ENCODE results near the gene LDAH. TPM values are rescaled to one million over a fixed set of nuclear protein-coding genes. Genes with fewer than 3 reads are reported as not detected.

LDAH gene
- total and polyA plus RNA-seq, 4 donors = 5.0 to 30.8 (median 11.5) TPM

DNA sequence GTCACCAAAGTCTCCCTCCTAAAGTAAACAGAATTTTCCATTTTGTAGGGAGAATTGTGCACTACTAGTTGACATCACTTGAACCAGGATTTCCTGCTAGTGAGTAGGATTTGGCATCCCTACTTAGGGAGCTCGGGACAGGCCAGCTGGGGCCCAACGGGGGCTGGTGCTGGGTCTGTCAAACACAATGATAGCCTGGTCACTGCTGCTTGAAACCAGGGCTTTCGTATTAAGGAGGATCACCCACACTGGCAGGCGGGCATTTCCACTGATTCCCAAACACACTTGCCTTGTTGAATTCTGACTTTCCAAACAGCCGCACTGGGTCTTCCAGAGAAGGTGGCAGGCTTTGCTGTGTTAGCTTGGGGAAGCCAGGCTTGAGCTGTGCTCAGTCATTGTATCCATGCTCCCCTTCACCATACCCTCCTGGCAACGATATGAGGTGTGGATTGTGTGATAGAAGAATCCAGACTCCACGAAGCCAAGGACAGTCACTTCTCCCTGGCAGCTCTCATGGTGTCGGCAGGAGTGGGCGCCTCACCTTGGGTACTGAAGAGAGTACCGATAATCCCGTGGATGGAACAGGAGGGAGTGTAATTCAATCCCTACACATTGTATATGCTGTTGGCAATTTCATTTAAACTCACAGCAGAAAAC, 148.5 kb downstream of the LDAH start:
- no peak for ATAC-seq (ENCODE audit: insufficient read depth, low FRiP score)
- 74 to 86% methylated on average over 11 of the region's 11 CpGs for WGBS, 2 donors
- Histone ChIP-seq H3K27me3 (ENCODE audit: control insufficient read depth in 3 of 3, insufficient read depth in 3 of 3, low read length in 2 of 3) (peaks cover 0 to 51% (median 48%) of the 10 kb centered on the region in 3 donors), H3K9me3 (ENCODE audit: control insufficient read depth in 4 of 4, insufficient read depth in 3 of 4, low read length in 3 of 4) (peaks cover 0 to 2% (median 0%) of the 10 kb centered on the region in 4 donors), H3K27ac (ENCODE audit: low read depth in 1 of 2, low read length in 1 of 2) (no peak overlapping the region), H3K4me3 (no peak overlapping the region), H3K36me3 (ENCODE audit: control insufficient read depth in 4 of 4, insufficient read depth in 4 of 4, low read length in 4 of 4) (peaks cover 0 to 3% (median under 1%) of the 10 kb centered on the region in 4 donors), H3K4me1 (ENCODE audit: control insufficient read depth in 5 of 5, insufficient read depth in 5 of 5, low read length in 5 of 5) (peaks cover 0 to 15% (median 0%) of the 10 kb centered on the region in 5 donors), H3K9ac (ENCODE audit: insufficient read depth in 1 of 2, low read length in 2 of 2) (no peak overlapping the region)
- TF ChIP-seq, protein P1, sequence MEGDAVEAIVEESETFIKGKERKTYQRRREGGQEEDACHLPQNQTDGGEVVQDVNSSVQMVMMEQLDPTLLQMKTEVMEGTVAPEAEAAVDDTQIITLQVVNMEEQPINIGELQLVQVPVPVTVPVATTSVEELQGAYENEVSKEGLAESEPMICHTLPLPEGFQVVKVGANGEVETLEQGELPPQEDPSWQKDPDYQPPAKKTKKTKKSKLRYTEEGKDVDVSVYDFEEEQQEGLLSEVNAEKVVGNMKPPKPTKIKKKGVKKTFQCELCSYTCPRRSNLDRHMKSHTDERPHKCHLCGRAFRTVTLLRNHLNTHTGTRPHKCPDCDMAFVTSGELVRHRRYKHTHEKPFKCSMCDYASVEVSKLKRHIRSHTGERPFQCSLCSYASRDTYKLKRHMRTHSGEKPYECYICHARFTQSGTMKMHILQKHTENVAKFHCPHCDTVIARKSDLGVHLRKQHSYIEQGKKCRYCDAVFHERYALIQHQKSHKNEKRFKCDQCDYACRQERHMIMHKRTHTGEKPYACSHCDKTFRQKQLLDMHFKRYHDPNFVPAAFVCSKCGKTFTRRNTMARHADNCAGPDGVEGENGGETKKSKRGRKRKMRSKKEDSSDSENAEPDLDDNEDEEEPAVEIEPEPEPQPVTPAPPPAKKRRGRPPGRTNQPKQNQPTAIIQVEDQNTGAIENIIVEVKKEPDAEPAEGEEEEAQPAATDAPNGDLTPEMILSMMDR (IDR thresholded peaks at IDR 0.05; ENCODE audit: control extremely low read depth, extremely low read depth) = no peak
- DNase-seq = no peak

GRCh38 chr2:20673686-20674308, 149.1 kb downstream of the LDAH start:
- H3K27me3 ChIP-seq (ENCODE audit: control insufficient read depth in 3 of 3, insufficient read depth in 3 of 3, low read length in 2 of 3) = peaks cover 0 to 57% (median 54%) of the 10 kb centered on the region in 3 donors
- no peak overlapping the region for H3K27ac ChIP-seq (ENCODE audit: low read depth in 1 of 2, low read length in 1 of 2)
- peaks cover 0 to 15% (median 0%) of the 10 kb centered on the region in 5 donors for H3K4me1 ChIP-seq (ENCODE audit: control insufficient read depth in 5 of 5, insufficient read depth in 5 of 5, low read length in 5 of 5)
- DNase-seq (no peak), ATAC-seq (ENCODE audit: insufficient read depth, low FRiP score) (no peak)
- H3K9ac ChIP-seq (ENCODE audit: insufficient read depth in 1 of 2, low read length in 2 of 2) = no peak overlapping the region
- TF ChIP-seq, protein P1 (IDR thresholded peaks at IDR 0.05; ENCODE audit: control extremely low read depth, extremely low read depth) = no peak
- no peak overlapping the region for H3K4me3 ChIP-seq
- peaks cover 0 to 2% (median 0%) of the 10 kb centered on the region in 4 donors for H3K9me3 ChIP-seq (ENCODE audit: control insufficient read depth in 4 of 4, insufficient read depth in 3 of 4, low read length in 3 of 4)
- no peaks in the 10 kb centered on the region for H3K36me3 ChIP-seq (ENCODE audit: control insufficient read depth in 4 of 4, insufficient read depth in 4 of 4, low read length in 4 of 4)
- WGBS, 2 donors = 77 to 83% methylated on average over 5 of the region's 5 CpGs

DNA sequence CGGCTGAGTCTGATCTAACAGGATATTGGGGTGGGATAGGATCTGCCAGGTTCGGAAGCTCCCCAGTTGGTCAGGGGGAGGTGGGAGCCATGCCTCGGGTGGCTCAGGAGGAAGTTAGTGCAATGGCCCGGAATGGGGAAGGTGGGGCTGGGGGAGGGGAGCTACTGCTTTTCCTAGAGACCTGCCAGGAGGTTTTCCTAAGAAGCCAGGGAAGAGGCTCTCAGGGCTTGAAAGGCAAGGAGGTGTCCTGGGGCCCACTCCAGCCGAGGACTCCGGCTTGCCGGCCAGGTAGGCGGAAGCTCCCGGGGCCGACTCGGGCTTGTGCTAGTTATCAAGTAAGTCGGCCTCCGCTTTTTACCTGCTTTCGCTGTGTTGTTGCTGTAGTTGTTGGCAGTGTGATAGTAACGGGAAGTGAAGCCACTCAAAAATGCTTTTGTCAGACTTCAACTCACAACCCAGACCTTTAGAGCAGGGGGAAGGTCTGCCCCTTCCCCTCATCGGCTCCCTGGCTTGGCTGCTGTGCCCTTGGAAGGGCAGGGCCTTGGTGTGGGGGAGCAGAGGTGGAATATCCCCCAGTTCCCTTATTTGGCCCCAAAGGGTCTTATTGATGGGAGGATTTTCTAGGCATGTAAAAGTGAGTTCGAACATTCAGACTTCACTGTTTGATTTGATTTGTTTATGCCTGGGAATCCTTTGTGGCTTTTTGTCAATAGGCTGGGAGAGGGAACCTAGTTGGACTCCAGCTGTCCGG, 150.5 kb downstream of the LDAH start:
- Histone ChIP-seq H3K4me3 (no peak overlapping the region), H3K9me3 (ENCODE audit: control insufficient read depth in 4 of 4, insufficient read depth in 3 of 4, low read length in 3 of 4) (peaks cover 0 to 2% (median 0%) of the 10 kb centered on the region in 4 donors), H3K9ac (ENCODE audit: insufficient read depth in 1 of 2, low read length in 2 of 2) (no peak overlapping the region), H3K27me3 (ENCODE audit: control insufficient read depth in 3 of 3, insufficient read depth in 3 of 3, low read length in 2 of 3) (peaks cover 0 to 71% (median 68%) of the 10 kb centered on the region in 3 donors), H3K36me3 (ENCODE audit: control insufficient read depth in 4 of 4, insufficient read depth in 4 of 4, low read length in 4 of 4) (no peaks in the 10 kb centered on the region), H3K4me1 (ENCODE audit: control insufficient read depth in 5 of 5, insufficient read depth in 5 of 5, low read length in 5 of 5) (peaks cover 0 to 15% (median 0%) of the 10 kb centered on the region in 5 donors), H3K27ac (ENCODE audit: low read depth in 1 of 2, low read length in 1 of 2) (no peak overlapping the region)
- ATAC-seq (ENCODE audit: insufficient read depth, low FRiP score) = no peak
- WGBS, 2 donors = 47% methylated on average over 18 of the region's 18 CpGs
- TF ChIP-seq, protein P1 (IDR thresholded peaks at IDR 0.05; ENCODE audit: control extremely low read depth, extremely low read depth) = no peak
- no peak for DNase-seq
